ENCODE measurements around the gene DEFB131A. TPM values are rescaled to one million over a fixed set of nuclear protein-coding genes. Genes with fewer than 3 reads are reported as not detected.

Gene DEFB131A
- not detected in 2 replicates for total RNA-seq

GRCh38 chr4:9444114-9444513, at the start of gene DEFB131A:
Gene DEFB131A, plus strand, starts transcription at chr4:9444414. Its CDS starts 120 bp downstream, at chr4:9444534.

Other genes starting within 250 kb of the DEFB131A start
- not detected in 2 replicates for gene USP17L10, start 233.8 kb upstream of the DEFB131A start, total RNA-seq
- not detected in 2 replicates for gene USP17L11, start 229.0 kb upstream of the DEFB131A start, total RNA-seq
- gene USP17L12, start 224.3 kb upstream of the DEFB131A start, total RNA-seq, result not detected in 2 replicates
- not detected in 2 replicates for gene USP17L13, start 219.5 kb upstream of the DEFB131A start, total RNA-seq
- not detected in 2 replicates for gene USP17L15, start 210.0 kb upstream of the DEFB131A start, total RNA-seq
- gene USP17L17, start 200.5 kb upstream of the DEFB131A start, total RNA-seq, result not detected in 2 replicates
- not detected in 2 replicates for gene USP17L18, start 195.8 kb upstream of the DEFB131A start, total RNA-seq
- gene USP17L19, start 191.0 kb upstream of the DEFB131A start, total RNA-seq, result not detected in 2 replicates
- gene USP17L20, start 186.3 kb upstream of the DEFB131A start, total RNA-seq, result not detected in 2 replicates
- not detected in 2 replicates for gene USP17L21, start 181.5 kb upstream of the DEFB131A start, total RNA-seq
- gene USP17L22, start 176.8 kb upstream of the DEFB131A start, total RNA-seq, result not detected in 2 replicates
- not detected in 2 replicates for gene USP17L24, start 119.2 kb upstream of the DEFB131A start, total RNA-seq
- gene USP17L25, start 114.5 kb upstream of the DEFB131A start, total RNA-seq, result not detected in 2 replicates
- not detected in 2 replicates for gene USP17L26, start 109.8 kb upstream of the DEFB131A start, total RNA-seq
- gene USP17L5, start 105.0 kb upstream of the DEFB131A start, total RNA-seq, result not detected in 2 replicates
- not detected in 2 replicates for gene USP17L27, start 100.3 kb upstream of the DEFB131A start, total RNA-seq
- gene USP17L28, start 95.5 kb upstream of the DEFB131A start, total RNA-seq, result not detected in 2 replicates
- gene USP17L29, start 90.8 kb upstream of the DEFB131A start, total RNA-seq, result not detected in 2 replicates
- gene USP17L30, start 81.3 kb upstream of the DEFB131A start, total RNA-seq, result not detected in 2 replicates

Measured in cardiac ventricle fibroblast (primary cell).